ENCODE measurements around the gene RAP1GAP2. TPM values are rescaled to one million over a fixed set of nuclear protein-coding genes. Genes with fewer than 3 reads are reported as not detected.
A peak's percentile ranks its signal among the peaks of the same experiment; 100 is the strongest.

The RAP1GAP2 gene
- total and polyA plus RNA-seq, 7 donors = 0.25 to 2.0 (median 0.84) TPM

DNA sequence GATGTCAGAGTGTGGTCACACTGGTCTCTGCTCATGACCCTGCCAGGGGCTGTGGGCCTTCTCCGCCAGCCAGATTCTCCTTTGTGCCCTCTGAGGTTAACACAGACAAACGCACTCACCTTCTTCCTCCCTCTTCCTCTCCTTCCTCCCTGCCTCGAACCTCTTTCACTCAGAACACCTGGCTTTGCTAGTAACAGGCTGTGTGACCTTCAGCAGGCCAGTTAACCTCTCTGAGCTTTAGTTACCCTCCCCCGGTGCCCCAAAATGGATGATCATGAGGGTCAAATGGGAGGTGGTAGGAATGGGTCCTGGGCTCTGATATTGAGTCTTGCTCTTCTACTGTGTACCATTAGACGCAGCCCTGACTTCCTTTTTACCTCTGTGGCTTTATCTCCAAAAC is 140.1 kb downstream of the RAP1GAP2 start:
- TF ChIP-seq, protein P1, sequence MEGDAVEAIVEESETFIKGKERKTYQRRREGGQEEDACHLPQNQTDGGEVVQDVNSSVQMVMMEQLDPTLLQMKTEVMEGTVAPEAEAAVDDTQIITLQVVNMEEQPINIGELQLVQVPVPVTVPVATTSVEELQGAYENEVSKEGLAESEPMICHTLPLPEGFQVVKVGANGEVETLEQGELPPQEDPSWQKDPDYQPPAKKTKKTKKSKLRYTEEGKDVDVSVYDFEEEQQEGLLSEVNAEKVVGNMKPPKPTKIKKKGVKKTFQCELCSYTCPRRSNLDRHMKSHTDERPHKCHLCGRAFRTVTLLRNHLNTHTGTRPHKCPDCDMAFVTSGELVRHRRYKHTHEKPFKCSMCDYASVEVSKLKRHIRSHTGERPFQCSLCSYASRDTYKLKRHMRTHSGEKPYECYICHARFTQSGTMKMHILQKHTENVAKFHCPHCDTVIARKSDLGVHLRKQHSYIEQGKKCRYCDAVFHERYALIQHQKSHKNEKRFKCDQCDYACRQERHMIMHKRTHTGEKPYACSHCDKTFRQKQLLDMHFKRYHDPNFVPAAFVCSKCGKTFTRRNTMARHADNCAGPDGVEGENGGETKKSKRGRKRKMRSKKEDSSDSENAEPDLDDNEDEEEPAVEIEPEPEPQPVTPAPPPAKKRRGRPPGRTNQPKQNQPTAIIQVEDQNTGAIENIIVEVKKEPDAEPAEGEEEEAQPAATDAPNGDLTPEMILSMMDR (IDR thresholded peaks at IDR 0.05) = no peak
- DNase-seq = no peak
- no peak for ATAC-seq
- Histone ChIP-seq H3K27me3 (ENCODE audit: insufficient read depth in 3 of 3, low read length in 2 of 3) (no peaks in the 10 kb centered on the region), H3K4me1 (no peaks in the 10 kb centered on the region), H3K9me3 (no peaks in the 10 kb centered on the region), H3K4me3 (no peak overlapping the region), H3K36me3 (ENCODE audit: insufficient read depth in 1 of 2, low read depth in 1 of 2) (no peaks in the 10 kb centered on the region), H3K27ac (no peak overlapping the region)
- intact Hi-C loops (cut with DNase I) = no loop called here
- 77 to 89% (median 86%) methylated on average over 5 of the region's 5 CpGs for WGBS, 3 donors

DNA sequence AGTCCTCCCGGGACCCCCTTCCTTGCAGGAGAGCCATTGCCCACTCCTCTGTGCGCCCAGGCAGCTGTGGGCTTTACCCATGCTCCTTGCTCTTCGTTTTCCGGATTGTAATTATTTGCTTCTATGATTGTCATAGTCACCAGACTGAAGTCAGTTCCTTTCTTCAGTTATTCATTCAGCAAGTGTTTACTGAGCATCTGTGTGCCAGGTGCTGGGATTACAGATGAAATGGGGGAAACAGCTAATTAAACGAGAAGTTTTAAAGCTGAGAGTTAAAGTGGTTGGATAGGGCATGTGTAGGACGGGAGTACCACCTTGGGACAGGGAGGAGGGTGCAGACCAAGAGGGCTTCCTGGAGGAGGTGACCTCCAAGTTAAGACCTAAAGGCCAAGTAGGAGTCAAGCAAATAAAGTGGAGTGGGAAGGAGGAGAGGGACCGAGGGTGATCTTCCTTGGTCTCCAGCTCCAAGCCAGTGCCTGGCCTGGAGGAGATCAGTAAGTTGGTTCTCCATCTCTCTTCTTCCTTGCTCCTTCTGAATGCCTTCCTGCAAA is 140.6 kb downstream of the RAP1GAP2 start:
- DNase-seq (no peak), ATAC-seq (no peak)
- Histone ChIP-seq H3K27me3 (ENCODE audit: insufficient read depth in 3 of 3, low read length in 2 of 3) (no peaks in the 10 kb centered on the region), H3K4me3 (no peak overlapping the region), H3K27ac (no peak overlapping the region), H3K9me3 (no peaks in the 10 kb centered on the region), H3K4me1 (no peaks in the 10 kb centered on the region), H3K36me3 (ENCODE audit: insufficient read depth in 1 of 2, low read depth in 1 of 2) (no peaks in the 10 kb centered on the region)
- 75 to 87% (median 79%) methylated on average over 7 of the region's 7 CpGs for WGBS, 3 donors
- intact Hi-C loops (cut with DNase I) = no loop called here
- TF ChIP-seq, protein P1 (IDR thresholded peaks at IDR 0.05) = no peak

DNA sequence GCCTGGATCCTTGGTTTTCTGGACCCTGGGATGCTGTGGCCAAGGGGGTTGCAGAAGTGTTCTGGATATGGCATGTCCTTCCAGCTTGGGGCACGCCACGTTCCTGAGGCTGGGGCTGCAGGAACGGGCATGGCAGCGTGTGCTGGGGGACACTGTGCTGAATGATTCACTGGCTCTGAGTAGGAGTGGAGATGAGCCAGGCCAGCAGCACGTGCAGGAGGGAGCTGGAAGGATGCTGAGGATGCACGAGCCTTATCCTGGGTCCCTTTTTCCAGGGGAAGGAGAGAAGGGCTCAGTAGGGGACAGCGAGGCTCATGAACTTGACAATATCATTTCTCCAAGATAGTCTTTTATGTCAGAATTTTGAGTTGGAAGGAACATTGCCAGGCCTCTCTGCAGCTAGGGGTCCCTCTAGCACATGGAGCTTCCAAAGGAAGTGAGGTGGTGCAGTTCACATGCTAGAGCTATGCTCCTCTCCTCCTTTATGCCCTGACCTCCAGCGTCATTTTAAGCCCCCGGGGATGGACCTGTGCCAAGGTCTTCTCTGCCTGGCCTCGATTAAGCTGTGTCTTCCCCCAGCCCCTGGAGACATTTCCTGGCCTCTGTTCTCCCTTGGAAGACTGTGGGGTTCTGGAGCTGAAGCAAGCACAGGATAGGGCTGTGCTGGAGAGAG is 141.2 kb downstream of the RAP1GAP2 start:
- intact Hi-C loops (cut with DNase I) = no loop called here
- DNase-seq = no peak
- no peak overlapping the region for H3K27ac ChIP-seq

DNA sequence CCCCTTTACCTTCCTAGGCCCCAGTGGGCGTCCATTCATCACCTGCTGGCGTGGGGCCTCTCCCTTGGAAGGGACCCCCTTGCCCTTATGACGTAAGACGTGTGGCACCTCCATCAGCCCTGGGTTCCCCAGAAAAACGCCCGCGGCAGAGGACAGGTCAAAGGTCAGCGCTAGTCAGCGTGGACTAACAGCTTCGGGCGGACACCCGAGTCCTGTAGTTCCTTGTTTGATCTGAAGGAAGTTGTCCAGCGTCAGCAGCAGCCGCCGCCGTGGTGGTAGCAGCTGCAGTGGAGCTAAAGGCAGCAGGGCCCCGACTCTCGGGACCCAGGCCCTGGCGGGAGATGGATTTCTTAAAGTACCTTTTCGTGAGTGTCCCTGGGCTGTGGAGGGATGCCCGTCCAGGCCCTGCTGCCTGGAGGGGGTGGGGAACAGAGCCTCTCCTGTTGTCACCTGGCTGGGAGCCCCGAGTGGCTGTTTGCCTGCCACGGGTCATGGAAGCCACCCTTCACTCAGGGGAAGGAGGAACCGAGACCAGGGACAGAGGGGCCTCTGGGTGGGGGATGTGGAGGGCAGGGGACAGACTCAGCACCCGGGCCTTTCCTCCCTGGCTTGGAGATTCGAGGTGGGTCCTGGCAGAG is 143.6 kb downstream of the RAP1GAP2 start:
- intact Hi-C loops (cut with DNase I) = no loop called here
- no peak for DNase-seq
- WGBS, 3 donors = 47 to 68% (median 61%) methylated on average over 26 of the region's 26 CpGs

More for the DNA sequence above, 141.2 kb downstream of the RAP1GAP2 start:
- Histone ChIP-seq H3K4me1 (no peaks in the 10 kb centered on the region), H3K36me3 (ENCODE audit: insufficient read depth in 1 of 2, low read depth in 1 of 2) (no peaks in the 10 kb centered on the region), H3K27me3 (ENCODE audit: insufficient read depth in 3 of 3, low read length in 2 of 3) (no peaks in the 10 kb centered on the region), H3K4me3 (no peak overlapping the region), H3K9me3 (no peaks in the 10 kb centered on the region)
- WGBS, 3 donors = 23 to 40% (median 28%) methylated on average over 10 of the region's 10 CpGs
- no peak for ATAC-seq
- TF ChIP-seq, protein P1 (IDR thresholded peaks at IDR 0.05) = no peak

More for the DNA sequence above, 143.6 kb downstream of the RAP1GAP2 start:
- Histone ChIP-seq H3K4me1 (no peaks in the 10 kb centered on the region), H3K9me3 (no peaks in the 10 kb centered on the region), H3K27me3 (ENCODE audit: insufficient read depth in 3 of 3, low read length in 2 of 3) (no peaks in the 10 kb centered on the region), H3K27ac (no peak overlapping the region), H3K36me3 (ENCODE audit: insufficient read depth in 1 of 2, low read depth in 1 of 2) (no peaks in the 10 kb centered on the region), H3K4me3 (no peak overlapping the region)
- peak in 1 of 4 donors; percentile 7 for ATAC-seq
- TF ChIP-seq, protein P1 (IDR thresholded peaks at IDR 0.05) = no peak

Data from psoas muscle (tissue), 8 donors.